ENCODE results near the gene CLASRP. TPM values are rescaled to one million over a fixed set of nuclear protein-coding genes. Genes with fewer than 3 reads are reported as not detected.

The CLASRP gene
- total and polyA plus RNA-seq, 11 donors: 25.8 to 68.2 (median 32.4) TPM

- Histone ChIP-seq H3K27ac (no peak overlapping the region), H3K4me1 (peaks cover 13 to 88% (median 66%) of the 10 kb centered on the region in 12 donors), H3K4me3 (no peak overlapping the region), H3K36me3 (no peaks in the 10 kb centered on the region), H3K9me3 (no peaks in the 10 kb centered on the region), H3K27me3 (no peaks in the 10 kb centered on the region)
- 85 to 94% (median 87%) methylated on average over 7 of the region's 7 CpGs for WGBS, 4 donors
- DNase-seq (no peak), ATAC-seq (no peak)
- TF ChIP-seq, protein P1, sequence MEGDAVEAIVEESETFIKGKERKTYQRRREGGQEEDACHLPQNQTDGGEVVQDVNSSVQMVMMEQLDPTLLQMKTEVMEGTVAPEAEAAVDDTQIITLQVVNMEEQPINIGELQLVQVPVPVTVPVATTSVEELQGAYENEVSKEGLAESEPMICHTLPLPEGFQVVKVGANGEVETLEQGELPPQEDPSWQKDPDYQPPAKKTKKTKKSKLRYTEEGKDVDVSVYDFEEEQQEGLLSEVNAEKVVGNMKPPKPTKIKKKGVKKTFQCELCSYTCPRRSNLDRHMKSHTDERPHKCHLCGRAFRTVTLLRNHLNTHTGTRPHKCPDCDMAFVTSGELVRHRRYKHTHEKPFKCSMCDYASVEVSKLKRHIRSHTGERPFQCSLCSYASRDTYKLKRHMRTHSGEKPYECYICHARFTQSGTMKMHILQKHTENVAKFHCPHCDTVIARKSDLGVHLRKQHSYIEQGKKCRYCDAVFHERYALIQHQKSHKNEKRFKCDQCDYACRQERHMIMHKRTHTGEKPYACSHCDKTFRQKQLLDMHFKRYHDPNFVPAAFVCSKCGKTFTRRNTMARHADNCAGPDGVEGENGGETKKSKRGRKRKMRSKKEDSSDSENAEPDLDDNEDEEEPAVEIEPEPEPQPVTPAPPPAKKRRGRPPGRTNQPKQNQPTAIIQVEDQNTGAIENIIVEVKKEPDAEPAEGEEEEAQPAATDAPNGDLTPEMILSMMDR (IDR thresholded peaks at IDR 0.05): no peak
- TF ChIP-seq POLR2A (IDR thresholded peaks at IDR 0.05): no peak
- intact Hi-C loops (cut with DNase I): loop anchor here in 1 of 10 donors (10.0 kb wide), 1 partner anchor 78 kb away; the partner anchor contains the start of genes BLOC1S3 and TRAPPC6A
Measured at GRCh38 chr19:45096700-45097099, 57.9 kb downstream of the CLASRP start.

- peak overlapping the region in 4 of 12 donors; percentile 14 to 75 (median 66) for H3K27ac ChIP-seq
- no peak overlapping the region for H3K4me3 ChIP-seq
- 83 to 86% (median 85%) methylated on average over 7 of the region's 7 CpGs for WGBS, 4 donors
- ATAC-seq (no peak), DNase-seq (no peak)
- TF ChIP-seq, protein P1 (IDR thresholded peaks at IDR 0.05): no peak
- no peak for TF ChIP-seq POLR2A (IDR thresholded peaks at IDR 0.05)
- no peaks in the 10 kb centered on the region for H3K27me3 ChIP-seq
- no peaks in the 10 kb centered on the region for H3K9me3 ChIP-seq
- no peaks in the 10 kb centered on the region for H3K36me3 ChIP-seq
- H3K4me1 ChIP-seq: peaks cover 13 to 85% (median 68%) of the 10 kb centered on the region in 12 donors
- intact Hi-C loops (cut with DNase I): loop anchor here in 1 of 10 donors (10.0 kb wide), 1 partner anchor 77 kb away; the partner anchor contains the start of genes BLOC1S3 and TRAPPC6A
Measured at GRCh38 chr19:45097450-45097775, 58.6 kb downstream of the CLASRP start.

DNA sequence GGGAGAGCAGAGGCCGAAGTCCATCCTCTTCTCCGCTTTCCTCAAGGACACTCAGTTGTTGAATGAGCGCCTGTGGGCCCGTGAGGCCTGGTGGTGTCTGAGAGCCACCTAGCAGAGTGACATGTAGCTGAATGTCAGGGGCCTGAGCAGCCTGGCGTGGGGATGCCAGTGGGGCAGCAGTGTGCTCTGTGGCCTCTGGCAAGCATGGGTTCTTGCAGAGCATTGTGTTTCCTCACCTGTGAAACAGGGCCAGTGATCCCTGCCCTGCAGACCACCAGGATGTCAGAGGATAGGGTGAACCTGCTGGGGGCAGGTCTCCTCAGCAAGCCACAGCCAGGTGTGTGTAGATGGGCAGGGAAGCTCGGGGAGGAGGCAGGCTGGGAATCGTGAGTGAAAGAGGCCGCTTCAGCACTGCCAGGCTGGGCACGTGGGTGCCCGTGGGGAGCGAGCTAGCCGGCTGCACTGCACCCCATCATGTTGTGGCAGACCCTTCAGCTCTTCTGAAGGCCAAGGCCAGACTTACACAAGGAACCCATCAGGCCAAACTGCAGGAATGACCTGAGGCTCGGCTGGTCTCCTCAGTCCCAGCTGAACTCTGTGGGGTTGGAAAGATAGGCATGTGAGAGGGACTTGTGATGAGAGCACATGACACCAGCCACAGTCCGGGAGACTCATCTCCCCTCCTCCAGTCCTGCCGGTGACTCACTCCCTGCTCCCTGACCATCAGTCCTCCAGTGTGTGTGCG lies 59.1 kb downstream of the CLASRP start:
- H3K4me3 ChIP-seq: no peak overlapping the region
- peak overlapping the region in 9 of 12 donors; percentile 14 to 75 (median 57) for H3K27ac ChIP-seq
- ATAC-seq (peak; percentile 48 to 78 (median 71)), DNase-seq (peak in 2 of 5 donors; percentile 56 to 78)
- intact Hi-C loops (cut with DNase I): loop anchor here in 1 of 10 donors (10.0 kb wide), 1 partner anchor 77 kb away; the partner anchor contains the start of genes BLOC1S3 and TRAPPC6A
- TF ChIP-seq, protein P1 (IDR thresholded peaks at IDR 0.05): no peak
- no peak for TF ChIP-seq POLR2A (IDR thresholded peaks at IDR 0.05)
- peaks cover 13 to 89% (median 72%) of the 10 kb centered on the region in 12 donors for H3K4me1 ChIP-seq
- WGBS, 4 donors: 47 to 61% (median 57%) methylated on average over 9 to 16 of the region's 16 CpGs
- H3K36me3 ChIP-seq: no peaks in the 10 kb centered on the region
- H3K27me3 ChIP-seq: no peaks in the 10 kb centered on the region
- no peaks in the 10 kb centered on the region for H3K9me3 ChIP-seq

Data from heart left ventricle (tissue), 16 donors.